ENCODE data around the gene MARF1. TPM values are rescaled to one million over a fixed set of nuclear protein-coding genes. Genes with fewer than 3 reads are reported as not detected.

Gene MARF1
- total RNA-seq, 1 experiment from 2014 or later = 68.1 TPM

GRCh38 chr16:15644267-15644961, 1.5 kb upstream of the MARF1 start:
- peaks cover 40% of the 10 kb centered on the region for H3F3A ChIP-seq (ENCODE audit: insufficient read depth, low read depth)
- no TSS peak for BruUV-seq (replicated peaks)
- H3K4me2 ChIP-seq = peak overlapping the region; percentile 92
- peaks cover 37% of the 10 kb centered on the region for H3K4me1 ChIP-seq (replicated peaks; ENCODE audit: insufficient read depth)
- no peaks in the 10 kb centered on the region for H3K9me2 ChIP-seq (ENCODE audit: insufficient read depth)
- H3K4me3 ChIP-seq = peak overlapping the region; percentile 75; the same call in 1 of the 2 replicates
- ChIA-PET POLR2A (ENCODE audit: unreplicated experiment) (no interaction called here), CTCF (interaction anchor here (0.6 to 0.8 kb wide), 2 partner anchors 39 to 54 kb away, joined by 3 to 5 read pairs; no protein-coding TSS in a partner anchor)
- H4K20me1 ChIP-seq (ENCODE audit: insufficient read depth) = no peaks in the 10 kb centered on the region
- no peaks in the 10 kb centered on the region for H3K9me3 ChIP-seq (ENCODE audit: insufficient read depth, low read depth)
- H3K27ac ChIP-seq = peak overlapping the region; percentile 97
- TF ChIP-seq EZH2 (IDR thresholded peaks at IDR 0.05; ENCODE audit: low read depth) = no peak
- TF ChIP-seq CTCF (conservative IDR thresholded peaks at IDR 0.05) = no peak
- H3K27me3 ChIP-seq (ENCODE audit: insufficient read depth, low read depth) = no peaks in the 10 kb centered on the region
- intact Hi-C loops (cut with micrococcal nuclease; ENCODE audit: unreplicated experiment) = no loop called here
- H3K36me3 ChIP-seq (ENCODE audit: low read depth) = no peaks in the 10 kb centered on the region
- no peak for DNase-seq
- H2AFZ ChIP-seq = no peak overlapping the region
- H3K79me2 ChIP-seq (ENCODE audit: low read depth) = peaks cover 26% of the 10 kb centered on the region

- Histone ChIP-seq H3K27me3 (ENCODE audit: insufficient read depth, low read depth) (no peaks in the 10 kb centered on the region), H3K36me3 (ENCODE audit: low read depth) (no peaks in the 10 kb centered on the region), H3K4me1 (replicated peaks; ENCODE audit: insufficient read depth) (peaks cover 33% of the 10 kb centered on the region), H3K27ac (peak overlapping the region; percentile 97), H3K4me2 (peak overlapping the region; percentile 92), H3K79me2 (ENCODE audit: low read depth) (peaks cover 31% of the 10 kb centered on the region), H4K20me1 (ENCODE audit: insufficient read depth) (no peaks in the 10 kb centered on the region), H3K9me3 (ENCODE audit: insufficient read depth, low read depth) (no peaks in the 10 kb centered on the region), H2AFZ (peak overlapping the region; percentile 99), H3K4me3 (peak overlapping the region; percentile 75), H3F3A (ENCODE audit: insufficient read depth, low read depth) (peaks cover 37% of the 10 kb centered on the region), H3K9me2 (ENCODE audit: insufficient read depth) (no peaks in the 10 kb centered on the region)
- BruUV-seq (replicated peaks) = no TSS peak
- no peak for DNase-seq
- CTCF ChIA-PET = interaction anchor here (0.8 kb wide), 1 partner anchor 53 kb away, joined by 5 read pairs; no protein-coding TSS in a partner anchor
- POLR2A ChIA-PET (ENCODE audit: unreplicated experiment) = interaction anchor here (0.6 to 0.7 kb wide), 2 partner anchors 29 to 460 kb away, joined by 3 to 4 read pairs; no protein-coding TSS in a partner anchor
- no peak for TF ChIP-seq CTCF (conservative IDR thresholded peaks at IDR 0.05)
- no peak for TF ChIP-seq EZH2 (IDR thresholded peaks at IDR 0.05; ENCODE audit: low read depth)
- intact Hi-C loops (cut with micrococcal nuclease; ENCODE audit: unreplicated experiment) = loop anchor here (2.0 kb wide), 1 partner anchor 53 kb away; no protein-coding TSS in a partner anchor
Measured at GRCh38 chr16:15643946-15644250, 944 bp upstream of the MARF1 start.

GRCh38 chr16:15642557-15643047, 352 bp downstream of the MARF1 start:
- no peaks in the 10 kb centered on the region for H3K9me2 ChIP-seq (ENCODE audit: insufficient read depth)
- peak overlapping the region; percentile 97 for H3K27ac ChIP-seq
- peaks cover 33% of the 10 kb centered on the region for H3K4me1 ChIP-seq (replicated peaks; ENCODE audit: insufficient read depth)
- BruUV-seq (replicated peaks) = TSS peak; percentile 73
- H3K4me3 ChIP-seq = peak overlapping the region; percentile 75
- H3K79me2 ChIP-seq (ENCODE audit: low read depth) = peaks cover 31% of the 10 kb centered on the region
- H3K9me3 ChIP-seq (ENCODE audit: insufficient read depth, low read depth) = no peaks in the 10 kb centered on the region
- peak overlapping the region; percentile 85 for H2AFZ ChIP-seq
- H3K4me2 ChIP-seq = peak overlapping the region; percentile 83
- CTCF ChIA-PET = interaction anchor here (0.6 to 0.7 kb wide), 4 partner anchors 16 to 403 kb away, joined by 4 to 22 read pairs (median 6); no protein-coding TSS in a partner anchor
- peak; percentile 79 to 84 for DNase-seq
- peaks cover 37% of the 10 kb centered on the region for H3F3A ChIP-seq (ENCODE audit: insufficient read depth, low read depth)
- TF ChIP-seq CTCF (conservative IDR thresholded peaks at IDR 0.05) (peak; percentile 54; the same call in 1 of the 2 replicates), EZH2 (IDR thresholded peaks at IDR 0.05; ENCODE audit: low read depth) (no peak)
- H3K36me3 ChIP-seq (ENCODE audit: low read depth) = no peaks in the 10 kb centered on the region; the same call in 1 of the 2 replicates
- no peaks in the 10 kb centered on the region for H4K20me1 ChIP-seq (ENCODE audit: insufficient read depth)
- intact Hi-C loops (cut with micrococcal nuclease; ENCODE audit: unreplicated experiment) = loop anchor here (2.0 kb wide), 1 partner anchor 52 kb away; no protein-coding TSS in a partner anchor
- POLR2A ChIA-PET (ENCODE audit: unreplicated experiment) = interaction anchor here (0.6 to 0.7 kb wide), 8 partner anchors 10 to 1067 kb away, joined by 3 to 35 read pairs (median 4); no protein-coding TSS in a partner anchor
- H3K27me3 ChIP-seq (ENCODE audit: insufficient read depth, low read depth) = no peaks in the 10 kb centered on the region
